Measurements from ENCODE around the gene ALOX12B. TPM values are rescaled to one million over a fixed set of nuclear protein-coding genes. Genes with fewer than 3 reads are reported as not detected.
A peak's percentile ranks its signal among the peaks of the same experiment; 100 is the strongest.

ALOX12B gene
- polyA plus RNA-seq, 4 donors, result 0.45 to 3.0 (median 0.73) TPM

DNA sequence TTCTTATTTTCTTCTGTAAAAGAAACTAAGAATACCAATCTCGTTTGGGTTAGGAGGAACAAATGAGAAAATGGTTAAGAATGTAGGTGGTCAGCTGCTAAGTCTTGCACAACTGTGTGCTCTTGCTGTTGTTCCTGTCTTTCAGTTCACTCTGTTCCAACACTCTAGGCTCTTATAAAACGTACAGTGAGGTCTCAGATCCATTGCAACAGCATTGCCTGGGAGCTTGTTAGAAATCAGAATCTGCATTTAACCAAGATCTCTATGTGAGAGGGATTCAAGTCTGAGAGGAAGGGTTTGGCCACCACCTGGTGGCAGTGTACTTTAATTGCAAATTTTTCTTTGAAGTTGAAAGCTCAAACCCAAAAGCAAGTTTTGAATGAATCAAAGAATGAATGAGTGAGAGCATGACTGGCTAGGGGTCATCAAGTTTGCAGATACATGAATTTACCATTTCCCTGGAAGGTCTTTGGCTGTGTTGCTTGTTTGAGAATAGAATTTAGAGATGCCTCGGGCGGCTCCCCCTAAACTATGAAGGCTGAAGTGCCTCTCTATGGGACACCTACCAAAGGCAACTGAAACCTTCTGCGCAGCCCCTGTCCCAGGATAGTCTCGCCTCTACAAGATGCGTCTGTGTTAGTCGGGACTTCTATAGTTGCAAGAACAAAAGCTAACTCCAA lies 46.1 kb downstream of the ALOX12B start:
- 63 to 69% (median 66%) methylated on average over 8 of the region's 8 CpGs for WGBS, 3 donors
- peak; percentile 50 to 70 for DNase-seq
- peaks cover 0 to 4% of the 10 kb centered on the region in 2 donors for H3K9me3 ChIP-seq (ENCODE audit: control insufficient read depth in 2 of 2, insufficient read depth in 1 of 2, low read depth in 1 of 2, low read length in 1 of 2)
- H3K27ac ChIP-seq (ENCODE audit: low read depth in 1 of 3, low read length in 2 of 3), result peak overlapping the region in 1 of 3 donors; percentile 47
- peaks cover 0 to 14% (median 4%) of the 10 kb centered on the region in 3 donors for H3K27me3 ChIP-seq (ENCODE audit: control insufficient read depth in 3 of 3, insufficient read depth in 3 of 3, low read length in 3 of 3)
- FAIRE-seq, result no peak
- no peak overlapping the region for H3K4me3 ChIP-seq (ENCODE audit: low read depth in 1 of 3, low read length in 3 of 3)
- no peaks in the 10 kb centered on the region for H3K36me3 ChIP-seq (ENCODE audit: control insufficient read depth in 3 of 3, insufficient read depth in 2 of 3, low read depth in 1 of 3, low read length in 3 of 3)
- H3K4me1 ChIP-seq (ENCODE audit: control insufficient read depth in 3 of 3, insufficient read depth in 2 of 3, low read depth in 1 of 3, low read length in 2 of 3), result peaks cover 0 to 15% (median 0%) of the 10 kb centered on the region in 3 donors

DNA sequence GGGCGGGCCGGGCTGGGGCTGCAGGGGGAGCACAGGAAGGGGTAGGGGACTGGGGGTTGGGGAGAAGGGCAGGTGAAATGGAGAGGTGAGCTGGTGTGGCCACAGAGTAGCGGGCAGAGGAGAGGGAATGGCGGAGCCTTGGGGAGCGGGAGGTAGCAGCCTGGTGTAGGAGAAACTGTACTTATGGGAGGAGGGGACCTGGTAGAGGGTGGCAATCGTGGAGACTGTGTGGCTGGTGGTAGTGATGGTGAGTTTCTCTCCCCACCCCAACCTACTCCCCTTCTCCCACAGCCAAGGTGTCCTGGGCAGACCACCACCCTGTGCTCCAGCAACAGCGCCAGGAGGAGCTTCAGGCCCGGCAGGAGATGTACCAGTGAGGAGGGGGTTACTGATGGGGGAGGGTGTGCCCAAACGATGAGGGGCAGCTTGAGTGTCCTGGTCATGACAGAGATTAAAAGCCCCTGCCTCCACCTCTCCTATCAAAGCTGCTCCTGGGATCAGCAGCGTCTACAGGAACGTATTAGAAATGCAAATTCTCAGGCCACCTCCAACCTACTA lies 47.8 kb downstream of the ALOX12B start:
- Histone ChIP-seq H3K27ac (ENCODE audit: low read depth in 1 of 3, low read length in 2 of 3) (no peak overlapping the region), H3K4me3 (ENCODE audit: low read depth in 1 of 3, low read length in 3 of 3) (no peak overlapping the region), H3K4me1 (ENCODE audit: control insufficient read depth in 3 of 3, insufficient read depth in 2 of 3, low read depth in 1 of 3, low read length in 2 of 3) (peaks cover 0 to 15% (median 0%) of the 10 kb centered on the region in 3 donors), H3K9me3 (ENCODE audit: control insufficient read depth in 2 of 2, insufficient read depth in 1 of 2, low read depth in 1 of 2, low read length in 1 of 2) (peaks cover 0 to 4% of the 10 kb centered on the region in 2 donors), H3K27me3 (ENCODE audit: control insufficient read depth in 3 of 3, insufficient read depth in 3 of 3, low read length in 3 of 3) (peaks cover 0 to 14% (median 2%) of the 10 kb centered on the region in 3 donors), H3K36me3 (ENCODE audit: control insufficient read depth in 3 of 3, insufficient read depth in 2 of 3, low read depth in 1 of 3, low read length in 3 of 3) (no peaks in the 10 kb centered on the region)
- FAIRE-seq (no peak), DNase-seq (no peak)
- WGBS, 3 donors, result 59 to 66% (median 59%) methylated on average over 10 to 11 of the region's 11 CpGs

DNA sequence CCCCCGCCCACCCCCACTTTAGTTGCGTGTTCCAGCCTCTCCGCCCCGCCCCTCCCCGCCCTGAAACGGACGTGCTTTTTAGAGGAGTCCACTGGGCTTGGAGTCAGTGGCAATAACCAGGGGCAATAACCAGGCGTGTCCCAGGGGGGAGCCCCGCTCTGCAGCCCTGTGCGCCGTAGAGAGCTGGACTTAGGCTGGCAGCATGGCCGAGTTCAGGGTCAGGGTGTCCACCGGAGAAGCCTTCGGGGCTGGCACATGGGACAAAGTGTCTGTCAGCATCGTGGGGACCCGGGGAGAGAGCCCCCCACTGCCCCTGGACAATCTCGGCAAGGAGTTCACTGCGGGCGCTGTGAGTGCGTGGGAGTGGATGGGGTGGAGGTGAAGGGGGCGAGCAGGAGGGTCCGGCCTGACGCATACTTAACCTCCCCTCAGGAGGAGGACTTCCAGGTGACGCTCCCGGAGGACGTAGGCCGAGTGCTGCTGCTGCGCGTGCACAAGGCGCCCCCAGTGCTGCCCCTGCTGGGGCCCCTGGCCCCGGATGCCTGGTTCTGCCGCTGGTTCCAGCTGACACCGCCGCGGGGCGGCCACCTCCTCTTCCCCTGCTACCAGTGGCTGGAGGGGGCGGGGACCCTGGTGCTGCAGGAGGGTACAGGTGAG lies 48.4 kb downstream of the ALOX12B start, which contains the start of gene ALOX15B:
ALOX15B (plus strand) TSS at position 106 of the 657 bp plus-strand sequence; CDS start at position 203, 97 bp downstream.
- 7 to 15% (median 14%) methylated on average over 29 to 37 of the region's 37 CpGs for WGBS, 3 donors
- Histone ChIP-seq H3K27ac (ENCODE audit: low read depth in 1 of 3, low read length in 2 of 3) (no peak within 1 kb of the TSS), H3K4me1 (ENCODE audit: control insufficient read depth in 3 of 3, insufficient read depth in 2 of 3, low read depth in 1 of 3, low read length in 2 of 3) (peaks cover 0 to 15% (median 0%) of the 10 kb centered on the region in 3 donors), H3K4me3 (ENCODE audit: low read depth in 1 of 3, low read length in 3 of 3) (peak within 1 kb of the TSS in 2 of 3 donors; percentile 4 to 11), H3K9me3 (ENCODE audit: control insufficient read depth in 2 of 2, insufficient read depth in 1 of 2, low read depth in 1 of 2, low read length in 1 of 2) (peaks cover 0 to 4% of the 10 kb centered on the region in 2 donors), H3K36me3 (ENCODE audit: control insufficient read depth in 3 of 3, insufficient read depth in 2 of 3, low read depth in 1 of 3, low read length in 3 of 3) (no peaks in the 10 kb centered on the region), H3K27me3 (ENCODE audit: control insufficient read depth in 3 of 3, insufficient read depth in 3 of 3, low read length in 3 of 3) (peaks cover 0 to 14% (median 2%) of the 10 kb centered on the region in 3 donors)
- FAIRE-seq (no peak), DNase-seq (peak; percentile 20 to 72)

DNA sequence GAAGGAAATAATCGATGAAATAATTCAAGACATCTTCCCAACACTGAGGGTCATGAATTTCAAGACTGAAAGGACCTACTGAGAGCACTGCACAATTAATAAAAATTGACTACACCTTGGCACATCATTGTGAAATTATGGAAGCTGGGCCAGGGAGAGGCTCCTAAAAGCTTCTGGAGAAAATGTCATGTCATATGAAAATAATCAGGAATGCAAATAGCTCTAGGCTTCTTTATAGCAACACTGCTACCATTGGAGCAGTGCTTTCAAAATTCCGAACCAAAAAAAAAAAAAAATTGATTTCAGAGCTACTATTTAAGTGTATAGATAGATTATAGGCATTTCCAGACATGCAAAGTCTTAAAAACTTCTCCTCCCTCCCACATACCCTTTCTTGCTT lies 55.1 kb downstream of the ALOX12B start:
- no peak overlapping the region for H3K27ac ChIP-seq (ENCODE audit: low read depth in 1 of 3, low read length in 2 of 3)
- H3K27me3 ChIP-seq (ENCODE audit: control insufficient read depth in 3 of 3, insufficient read depth in 3 of 3, low read length in 3 of 3), result peaks cover 0 to 23% (median 7%) of the 10 kb centered on the region in 3 donors
- H3K9me3 ChIP-seq (ENCODE audit: control insufficient read depth in 2 of 2, insufficient read depth in 1 of 2, low read depth in 1 of 2, low read length in 1 of 2), result no peaks in the 10 kb centered on the region
- 61 to 88% (median 81%) methylated on average over 2 of the region's 2 CpGs for WGBS, 3 donors
- no peaks in the 10 kb centered on the region for H3K4me1 ChIP-seq (ENCODE audit: control insufficient read depth in 3 of 3, insufficient read depth in 2 of 3, low read depth in 1 of 3, low read length in 2 of 3)
- no peak for DNase-seq
- no peak overlapping the region for H3K4me3 ChIP-seq (ENCODE audit: low read depth in 1 of 3, low read length in 3 of 3)
- no peak for FAIRE-seq
- H3K36me3 ChIP-seq (ENCODE audit: control insufficient read depth in 3 of 3, insufficient read depth in 2 of 3, low read depth in 1 of 3, low read length in 3 of 3), result no peaks in the 10 kb centered on the region

DNA sequence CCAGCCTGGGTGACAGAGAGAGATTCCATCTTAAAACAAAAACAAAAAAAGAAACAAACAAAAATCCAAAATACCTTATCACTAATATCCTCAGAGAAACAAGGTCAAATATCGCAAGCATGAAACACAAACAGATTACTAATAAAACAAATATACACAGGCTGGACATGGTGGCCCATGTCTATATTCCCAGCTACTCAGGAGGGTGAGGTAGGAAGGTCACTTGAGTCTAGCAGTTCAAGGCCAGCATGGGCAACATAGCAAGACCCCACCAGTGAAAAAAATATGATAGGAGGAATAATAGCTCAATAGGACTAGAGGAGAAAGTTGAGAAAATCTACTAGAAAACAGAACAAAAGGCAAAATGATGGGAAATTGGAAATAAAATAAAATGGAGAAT lies 55.6 kb downstream of the ALOX12B start:
- WGBS, 3 donors, result 78 to 94% (median 87%) methylated on average over 1 of the region's 1 CpG
- FAIRE-seq, result no peak
- H3K9me3 ChIP-seq (ENCODE audit: control insufficient read depth in 2 of 2, insufficient read depth in 1 of 2, low read depth in 1 of 2, low read length in 1 of 2), result no peaks in the 10 kb centered on the region

DNA sequence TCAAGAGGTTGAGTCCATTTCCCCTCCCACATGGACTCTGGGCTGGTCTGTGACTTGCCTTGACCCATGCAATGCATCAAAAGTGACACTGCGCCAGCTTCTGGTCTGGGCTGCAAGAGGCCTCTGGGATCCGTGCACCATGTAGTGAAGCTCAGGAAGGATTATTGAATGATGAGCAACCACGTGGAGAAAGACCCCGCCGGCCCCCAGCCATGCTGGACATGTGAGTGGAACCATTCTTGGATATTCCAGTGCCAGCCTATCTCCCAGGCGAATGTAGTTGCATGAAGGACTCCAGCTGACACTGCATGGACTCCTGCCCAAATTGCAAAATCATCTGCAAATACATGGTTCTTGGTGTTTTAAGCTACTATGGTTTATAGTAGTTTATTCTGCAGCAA lies 56.3 kb downstream of the ALOX12B start:
- FAIRE-seq (no peak), DNase-seq (no peak)
- Histone ChIP-seq H3K36me3 (ENCODE audit: control insufficient read depth in 3 of 3, insufficient read depth in 2 of 3, low read depth in 1 of 3, low read length in 3 of 3) (no peaks in the 10 kb centered on the region), H3K27ac (ENCODE audit: low read depth in 1 of 3, low read length in 2 of 3) (no peak overlapping the region), H3K4me1 (ENCODE audit: control insufficient read depth in 3 of 3, insufficient read depth in 2 of 3, low read depth in 1 of 3, low read length in 2 of 3) (no peaks in the 10 kb centered on the region), H3K4me3 (ENCODE audit: low read depth in 1 of 3, low read length in 3 of 3) (no peak overlapping the region), H3K27me3 (ENCODE audit: control insufficient read depth in 3 of 3, insufficient read depth in 3 of 3, low read length in 3 of 3) (peaks cover 0 to 25% (median 10%) of the 10 kb centered on the region in 3 donors), H3K9me3 (ENCODE audit: control insufficient read depth in 2 of 2, insufficient read depth in 1 of 2, low read depth in 1 of 2, low read length in 1 of 2) (no peaks in the 10 kb centered on the region)
- WGBS, 3 donors, result 69 to 88% (median 81%) methylated on average over 6 of the region's 6 CpGs

More for the DNA sequence above, 55.6 kb downstream of the ALOX12B start:
- no peak overlapping the region for H3K27ac ChIP-seq (ENCODE audit: low read depth in 1 of 3, low read length in 2 of 3)
- no peaks in the 10 kb centered on the region for H3K4me1 ChIP-seq (ENCODE audit: control insufficient read depth in 3 of 3, insufficient read depth in 2 of 3, low read depth in 1 of 3, low read length in 2 of 3)
- H3K36me3 ChIP-seq (ENCODE audit: control insufficient read depth in 3 of 3, insufficient read depth in 2 of 3, low read depth in 1 of 3, low read length in 3 of 3), result no peaks in the 10 kb centered on the region
- H3K27me3 ChIP-seq (ENCODE audit: control insufficient read depth in 3 of 3, insufficient read depth in 3 of 3, low read length in 3 of 3), result peaks cover 0 to 25% (median 10%) of the 10 kb centered on the region in 3 donors
- no peak overlapping the region for H3K4me3 ChIP-seq (ENCODE audit: low read depth in 1 of 3, low read length in 3 of 3)
- DNase-seq, result no peak

DNA sequence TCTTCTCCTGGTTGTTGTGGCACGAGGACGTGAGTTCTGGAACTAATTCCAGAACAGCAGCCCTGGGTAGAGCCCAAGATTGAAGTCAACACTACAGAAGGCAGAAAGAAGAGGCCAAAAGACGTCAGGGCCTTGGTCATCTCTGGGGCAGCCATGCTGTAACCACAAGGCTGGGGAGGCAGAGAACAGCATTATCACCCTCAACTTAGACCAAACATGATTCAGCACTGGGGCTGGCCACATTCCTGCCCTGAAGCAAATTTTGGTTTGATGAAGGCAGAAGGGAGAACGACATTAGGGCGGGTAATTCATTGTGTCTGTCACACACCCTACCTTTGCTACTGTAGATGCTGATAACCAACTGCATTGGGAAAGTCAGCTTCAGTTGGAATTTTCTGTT lies 58.4 kb downstream of the ALOX12B start:
- Histone ChIP-seq H3K27ac (ENCODE audit: low read depth in 1 of 3, low read length in 2 of 3) (no peak overlapping the region), H3K4me1 (ENCODE audit: control insufficient read depth in 3 of 3, insufficient read depth in 2 of 3, low read depth in 1 of 3, low read length in 2 of 3) (no peaks in the 10 kb centered on the region), H3K27me3 (ENCODE audit: control insufficient read depth in 3 of 3, insufficient read depth in 3 of 3, low read length in 3 of 3) (peaks cover 0 to 25% (median 10%) of the 10 kb centered on the region in 3 donors), H3K36me3 (ENCODE audit: control insufficient read depth in 3 of 3, insufficient read depth in 2 of 3, low read depth in 1 of 3, low read length in 3 of 3) (no peaks in the 10 kb centered on the region), H3K4me3 (ENCODE audit: low read depth in 1 of 3, low read length in 3 of 3) (no peak overlapping the region), H3K9me3 (ENCODE audit: control insufficient read depth in 2 of 2, insufficient read depth in 1 of 2, low read depth in 1 of 2, low read length in 1 of 2) (no peaks in the 10 kb centered on the region)
- no peak for DNase-seq
- 63 to 74% (median 63%) methylated on average over 5 of the region's 5 CpGs for WGBS, 3 donors
- FAIRE-seq, result no peak

DNA sequence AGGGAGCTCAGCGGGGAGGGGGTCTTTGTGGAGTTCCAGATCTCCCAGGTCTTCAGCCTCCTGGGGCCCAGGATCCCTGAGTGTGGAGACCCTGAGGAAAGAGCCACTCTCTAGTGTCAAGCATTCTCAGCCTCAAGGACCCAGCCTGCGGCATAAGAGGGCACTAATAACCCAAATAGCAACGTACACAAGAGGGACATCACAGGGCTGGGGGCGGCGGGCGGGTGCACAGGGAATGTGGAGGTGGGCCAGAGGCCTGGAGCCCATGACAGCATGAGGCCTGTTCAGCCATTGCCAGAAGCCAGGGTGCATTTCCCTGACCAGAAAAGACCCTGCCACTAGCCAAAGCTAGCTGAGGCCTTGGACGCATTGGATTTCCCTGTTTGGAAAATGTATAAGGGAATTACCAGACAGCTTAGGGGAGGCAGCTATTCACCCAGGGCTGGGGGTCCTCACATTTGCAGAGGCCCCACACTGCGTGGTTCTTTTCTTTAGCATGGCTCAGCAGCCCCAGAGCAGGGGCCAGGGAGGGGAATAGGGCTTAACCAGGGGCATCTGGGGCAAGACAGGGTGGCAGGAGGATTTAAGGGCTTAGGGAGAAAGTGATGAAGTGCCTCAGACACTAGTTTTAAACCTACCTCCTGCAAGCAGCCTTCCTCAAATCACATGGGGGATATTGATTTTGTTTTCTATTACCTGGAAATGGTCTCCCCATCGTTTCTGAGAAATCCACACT lies 62.2 kb downstream of the ALOX12B start:
- Histone ChIP-seq H3K27ac (ENCODE audit: low read depth in 1 of 3, low read length in 2 of 3) (no peak overlapping the region), H3K9me3 (ENCODE audit: control insufficient read depth in 2 of 2, insufficient read depth in 1 of 2, low read depth in 1 of 2, low read length in 1 of 2) (no peaks in the 10 kb centered on the region), H3K36me3 (ENCODE audit: control insufficient read depth in 3 of 3, insufficient read depth in 2 of 3, low read depth in 1 of 3, low read length in 3 of 3) (no peaks in the 10 kb centered on the region), H3K4me3 (ENCODE audit: low read depth in 1 of 3, low read length in 3 of 3) (no peak overlapping the region), H3K4me1 (ENCODE audit: control insufficient read depth in 3 of 3, insufficient read depth in 2 of 3, low read depth in 1 of 3, low read length in 2 of 3) (no peaks in the 10 kb centered on the region), H3K27me3 (ENCODE audit: control insufficient read depth in 3 of 3, insufficient read depth in 3 of 3, low read length in 3 of 3) (peaks cover 0 to 23% (median 6%) of the 10 kb centered on the region in 3 donors)
- FAIRE-seq (no peak), DNase-seq (no peak)
- 77 to 82% (median 79%) methylated on average over 9 of the region's 9 CpGs for whole genome bisulfite sequencing, 3 donors
